ENCODE measurements around the gene PDIA6. TPM values are rescaled to one million over a fixed set of nuclear protein-coding genes. Genes with fewer than 3 reads are reported as not detected.

PDIA6 gene
- total RNA-seq, 1 donor, result 412 TPM

DNA sequence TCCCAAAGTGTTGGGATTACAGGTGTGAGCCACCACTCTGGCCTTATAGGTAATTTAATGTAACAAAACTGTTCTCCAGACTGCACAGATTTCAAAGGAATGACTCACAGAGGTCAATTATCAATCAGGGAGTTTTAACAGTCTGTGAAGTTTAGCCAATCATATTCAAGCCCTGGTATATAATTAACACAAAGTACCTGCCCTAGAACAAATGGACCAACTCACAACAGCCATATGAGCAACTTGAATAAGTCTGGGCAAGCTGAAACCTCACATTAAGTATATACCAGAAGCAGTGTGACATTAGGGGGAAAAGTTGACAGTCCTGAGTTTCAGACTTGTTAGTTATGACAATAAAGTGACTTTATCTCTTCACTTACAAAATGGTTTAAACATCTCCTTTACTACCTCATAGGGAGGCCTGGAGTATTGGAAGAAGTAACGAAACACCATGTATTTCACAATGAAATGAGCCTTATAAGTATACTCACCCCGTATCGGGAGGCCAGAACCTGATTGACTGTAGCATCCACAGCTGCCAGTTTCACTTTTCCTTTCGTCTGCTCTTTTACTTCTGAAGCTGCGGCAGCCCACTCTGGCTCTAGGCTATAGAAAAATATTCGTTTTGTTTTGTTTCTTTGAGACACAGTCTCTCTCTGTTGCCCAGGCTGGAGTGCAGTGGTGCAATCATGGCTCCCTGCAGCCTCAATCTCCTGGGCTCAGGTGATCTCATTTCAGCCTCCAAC is 22.2 kb downstream of the PDIA6 start:
- peak; percentile 10 for DNase-seq (ENCODE audit: low read depth)
- TF ChIP-seq, protein P1, sequence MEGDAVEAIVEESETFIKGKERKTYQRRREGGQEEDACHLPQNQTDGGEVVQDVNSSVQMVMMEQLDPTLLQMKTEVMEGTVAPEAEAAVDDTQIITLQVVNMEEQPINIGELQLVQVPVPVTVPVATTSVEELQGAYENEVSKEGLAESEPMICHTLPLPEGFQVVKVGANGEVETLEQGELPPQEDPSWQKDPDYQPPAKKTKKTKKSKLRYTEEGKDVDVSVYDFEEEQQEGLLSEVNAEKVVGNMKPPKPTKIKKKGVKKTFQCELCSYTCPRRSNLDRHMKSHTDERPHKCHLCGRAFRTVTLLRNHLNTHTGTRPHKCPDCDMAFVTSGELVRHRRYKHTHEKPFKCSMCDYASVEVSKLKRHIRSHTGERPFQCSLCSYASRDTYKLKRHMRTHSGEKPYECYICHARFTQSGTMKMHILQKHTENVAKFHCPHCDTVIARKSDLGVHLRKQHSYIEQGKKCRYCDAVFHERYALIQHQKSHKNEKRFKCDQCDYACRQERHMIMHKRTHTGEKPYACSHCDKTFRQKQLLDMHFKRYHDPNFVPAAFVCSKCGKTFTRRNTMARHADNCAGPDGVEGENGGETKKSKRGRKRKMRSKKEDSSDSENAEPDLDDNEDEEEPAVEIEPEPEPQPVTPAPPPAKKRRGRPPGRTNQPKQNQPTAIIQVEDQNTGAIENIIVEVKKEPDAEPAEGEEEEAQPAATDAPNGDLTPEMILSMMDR (IDR thresholded peaks at IDR 0.05; ENCODE audit: insufficient read depth, low read depth, low read length), result no peak
- no peak overlapping the region for H3K4me3 ChIP-seq (ENCODE audit: low read depth, low read length)

- no peak for DNase-seq (ENCODE audit: low read depth)
- no peak overlapping the region for H3K4me3 ChIP-seq (ENCODE audit: low read depth, low read length)
- TF ChIP-seq, protein P1 (IDR thresholded peaks at IDR 0.05; ENCODE audit: insufficient read depth, low read depth, low read length), result no peak
Observed at GRCh38 chr2:10788855-10789254, 23.7 kb downstream of the PDIA6 start.

DNA sequence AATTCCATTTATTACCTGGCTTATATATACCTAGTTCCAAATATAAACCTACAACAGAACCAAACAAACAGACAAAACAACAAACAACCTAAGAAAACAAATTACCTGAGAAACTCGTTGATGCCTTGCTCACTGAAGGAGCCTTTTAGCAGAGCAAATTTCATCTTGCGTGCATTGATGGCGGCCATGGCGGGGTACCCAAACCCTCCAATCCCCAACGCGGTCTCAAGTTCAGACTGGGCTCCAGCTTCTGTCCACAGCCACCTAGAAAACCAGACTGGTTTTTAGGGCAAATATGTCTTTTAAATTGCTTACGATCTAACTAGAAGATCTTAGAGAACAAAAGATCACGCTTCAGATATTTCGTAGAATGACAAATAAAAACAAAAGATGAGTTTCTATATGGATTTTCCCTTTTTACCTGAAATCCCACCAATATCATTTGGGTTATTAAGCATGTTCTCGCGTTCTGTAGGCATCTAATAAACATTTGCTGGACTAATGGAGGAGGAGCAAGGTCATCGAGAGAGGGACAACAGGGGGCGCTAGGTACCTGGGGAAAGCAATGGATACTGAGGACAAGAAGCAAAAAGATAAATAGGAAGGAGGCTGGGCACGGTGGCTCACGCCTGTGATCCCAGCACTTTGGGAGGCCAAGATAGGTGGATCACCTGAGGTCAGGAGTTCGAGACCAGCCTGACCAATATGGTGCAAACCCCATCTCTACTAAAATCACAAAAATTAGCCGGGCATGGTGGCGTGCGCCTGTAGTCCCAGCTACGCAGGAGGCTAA is 25.2 kb downstream of the PDIA6 start:
- TF ChIP-seq, protein P1 (IDR thresholded peaks at IDR 0.05; ENCODE audit: insufficient read depth, low read depth, low read length), result peak; percentile 25
- peak; percentile 10 for DNase-seq (ENCODE audit: low read depth)
- H3K4me3 ChIP-seq (ENCODE audit: low read depth, low read length), result no peak overlapping the region

GRCh38 chr2:10786240-10786982 is 26.2 kb downstream of the PDIA6 start:
- no peak overlapping the region for H3K4me3 ChIP-seq (ENCODE audit: low read depth, low read length)
- TF ChIP-seq, protein P1 (IDR thresholded peaks at IDR 0.05; ENCODE audit: insufficient read depth, low read depth, low read length), result no peak
- DNase-seq (ENCODE audit: low read depth), result no peak

DNA sequence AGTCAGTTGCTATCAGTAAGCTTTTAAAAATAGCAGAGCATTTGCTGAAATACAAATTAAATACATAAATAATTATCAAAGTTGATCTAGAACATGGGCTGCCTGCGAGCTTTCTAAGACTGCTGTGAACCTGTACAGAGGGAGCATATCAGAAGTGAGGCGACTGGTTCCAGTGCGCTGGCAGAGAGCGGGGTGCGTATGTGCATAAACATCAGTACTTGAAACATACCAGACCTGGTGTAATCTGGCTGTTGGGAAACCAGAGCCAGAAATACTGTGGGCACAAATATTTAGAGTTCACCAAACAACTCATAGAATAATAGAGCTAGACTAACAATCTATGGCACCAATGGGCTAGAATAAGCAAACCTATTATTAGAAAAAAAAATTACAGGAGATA is 27.3 kb downstream of the PDIA6 start:
- DNase-seq (ENCODE audit: low read depth), result peak; percentile 15
- H3K4me3 ChIP-seq (ENCODE audit: low read depth, low read length), result no peak overlapping the region
- TF ChIP-seq, protein P1 (IDR thresholded peaks at IDR 0.05; ENCODE audit: insufficient read depth, low read depth, low read length), result no peak

- TF ChIP-seq, protein P1 (IDR thresholded peaks at IDR 0.05; ENCODE audit: insufficient read depth, low read depth, low read length), result no peak
- no peak overlapping the region for H3K4me3 ChIP-seq (ENCODE audit: low read depth, low read length)
- DNase-seq (ENCODE audit: low read depth), result no peak
Observed at GRCh38 chr2:10784719-10785118, 27.9 kb downstream of the PDIA6 start.

Measured in fibroblast of villous mesenchyme (primary cell).